Smooth muscle cell (in vitro differentiated cells): ENCODE results near the gene CAMTA1. TPM values are rescaled to one million over a fixed set of nuclear protein-coding genes. Genes with fewer than 3 reads are reported as not detected.

ENCODE experiments used
- DNase-seq: peaks from one replicate; lab custom pipeline; 2025; ENCODE audit not compliant: unreplicated experiment; lab: John Stamatoyannopoulos, UW
- H2AFZ ChIP-seq: fragments of 200-600 bp; sonication (generic); 2 replicates; pipeline ENCODE4 v1.6.0; 2016; ENCODE audit warnings: antibody characterized with exemption, low read depth, mild to moderate bottlenecking
- H3F3A ChIP-seq: fragments of 200-600 bp; sonication (generic); 2 replicates; pipeline ENCODE4 v1.6.0; 2017; ENCODE audit warnings: antibody characterized with exemption, low read depth
- H3K27ac ChIP-seq: fragments of 200-600 bp; sonication (generic); 2 replicates; pipeline ENCODE4 v1.5.1; 2016; ENCODE audit warnings: low read depth, mild to moderate bottlenecking
- H3K27me3 ChIP-seq: fragments of 200-600 bp; sonication (generic); 2 replicates; pipeline ENCODE4 v1.6.1; 2016; ENCODE audit warnings: low read depth, mild to moderate bottlenecking
- H3K36me3 ChIP-seq: fragments of 200-600 bp; sonication (generic); 2 replicates; pipeline ENCODE4 v1.5.1; 2016; ENCODE audit warnings: low read depth
- H3K4me1 ChIP-seq: fragments of 200-600 bp; sonication (generic); 2 replicates; pipeline ENCODE4 v1.5.1; 2016; ENCODE audit warnings: low read depth
- H3K4me2 ChIP-seq: fragments of 200-600 bp; sonication (generic); 2 replicates; pipeline ENCODE4 v1.6.0; 2016; ENCODE audit warnings: mild to moderate bottlenecking
- H3K4me3 ChIP-seq: fragments of 200-600 bp; sonication (generic); 2 replicates; pipeline ENCODE4 v1.5.1; 2016; ENCODE audit warnings: mild to moderate bottlenecking
- H3K79me2 ChIP-seq: fragments of 200-600 bp; sonication (generic); 2 replicates; pipeline ENCODE4 v1.6.0; 2016; ENCODE audit warnings: low read depth, mild to moderate bottlenecking
- H3K9ac ChIP-seq: fragments of 200-600 bp; sonication (generic); 2 replicates; pipeline ENCODE4 v1.6.0; 2016; ENCODE audit warnings: low read depth
- H3K9me3 ChIP-seq: fragments of 200-600 bp; sonication (generic); replicated peaks from 2 replicates; pipeline ENCODE4 v1.5.1; 2016; ENCODE audit warnings: low read depth
- H4K20me1 ChIP-seq: fragments of 200-600 bp; sonication (generic); 2 replicates; pipeline ENCODE4 v1.6.0; 2016; ENCODE audit warnings: low read depth
- WGBS: methylation state at CpG from one replicate; pipeline ENCODE4 v1.1.7; 2016; ENCODE audit warnings: low lambda C conversion rate; 5-methylcytosine and 5-hydroxymethylcytosine counted together
- polyA plus RNA-seq: library from polyadenylated mRNA; unstranded; fragments of >200 nt; fragmentation: Nextera tagmentation; extraction: Ambion mirVana; gene quantifications from 2 replicates; pipeline ENCODE4 v1.2.1, GENCODE V29; 2016
- total RNA-seq: library from RNA; depleted of rRNA; stranded (reverse); fragments of >200 nt; gene quantifications from 2 replicates; pipeline ENCODE4 v1.2.3, GENCODE V29; 2014
- TF ChIP-seq, protein P1 (sequence below): fragments of 200-600 bp; sonication (generic); IDR thresholded peaks from 2 replicates; pipeline ENCODE4 v1.5.1; 2017; ENCODE audit warnings: borderline replicate concordance, mild to moderate bottlenecking, antibody characterized with exemption; ENCODE audit not compliant: insufficient read depth, poor library complexity, severe bottlenecking

CAMTA1 gene
- total and polyA plus RNA-seq, 2 experiments from 2014 or later = 139 to 145 TPM

DNA sequence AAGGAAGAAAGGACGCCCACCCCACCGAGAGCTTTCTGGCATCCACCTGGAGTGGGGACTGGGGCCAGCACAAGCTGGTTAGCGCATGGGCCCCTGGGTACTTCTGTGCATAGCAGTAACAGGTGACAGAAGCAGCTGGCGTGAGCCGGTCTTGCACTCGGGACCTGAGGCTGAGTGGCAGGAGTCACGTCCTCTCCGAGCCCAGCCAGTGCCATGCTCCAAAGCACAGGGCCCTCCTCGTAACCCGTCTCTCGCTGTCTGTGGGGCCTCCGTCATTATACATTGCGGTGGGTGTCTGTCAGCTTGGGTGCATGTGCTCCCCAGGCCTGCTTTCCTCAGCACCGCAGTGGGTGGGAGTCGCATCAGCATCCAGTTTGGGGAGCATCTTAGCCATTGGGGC, 898.3 kb downstream of the CAMTA1 start:
- Histone ChIP-seq H3K4me1 (peaks cover 5% of the 10 kb centered on the region), H4K20me1 (no peaks in the 10 kb centered on the region), H3K4me2 (no peak overlapping the region), H2AFZ (no peak overlapping the region), H3K9me3 (no peaks in the 10 kb centered on the region), H3K27me3 (no peaks in the 10 kb centered on the region), H3K79me2 (no peaks in the 10 kb centered on the region), H3K36me3 (no peaks in the 10 kb centered on the region), H3K4me3 (no peak overlapping the region), H3K9ac (no peak overlapping the region), H3K27ac (no peak overlapping the region), H3F3A (no peaks in the 10 kb centered on the region)
- no peak for DNase-seq
- TF ChIP-seq, protein P1, sequence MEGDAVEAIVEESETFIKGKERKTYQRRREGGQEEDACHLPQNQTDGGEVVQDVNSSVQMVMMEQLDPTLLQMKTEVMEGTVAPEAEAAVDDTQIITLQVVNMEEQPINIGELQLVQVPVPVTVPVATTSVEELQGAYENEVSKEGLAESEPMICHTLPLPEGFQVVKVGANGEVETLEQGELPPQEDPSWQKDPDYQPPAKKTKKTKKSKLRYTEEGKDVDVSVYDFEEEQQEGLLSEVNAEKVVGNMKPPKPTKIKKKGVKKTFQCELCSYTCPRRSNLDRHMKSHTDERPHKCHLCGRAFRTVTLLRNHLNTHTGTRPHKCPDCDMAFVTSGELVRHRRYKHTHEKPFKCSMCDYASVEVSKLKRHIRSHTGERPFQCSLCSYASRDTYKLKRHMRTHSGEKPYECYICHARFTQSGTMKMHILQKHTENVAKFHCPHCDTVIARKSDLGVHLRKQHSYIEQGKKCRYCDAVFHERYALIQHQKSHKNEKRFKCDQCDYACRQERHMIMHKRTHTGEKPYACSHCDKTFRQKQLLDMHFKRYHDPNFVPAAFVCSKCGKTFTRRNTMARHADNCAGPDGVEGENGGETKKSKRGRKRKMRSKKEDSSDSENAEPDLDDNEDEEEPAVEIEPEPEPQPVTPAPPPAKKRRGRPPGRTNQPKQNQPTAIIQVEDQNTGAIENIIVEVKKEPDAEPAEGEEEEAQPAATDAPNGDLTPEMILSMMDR = no peak
- 94% methylated on average over 15 of the region's 15 CpGs for WGBS

DNA sequence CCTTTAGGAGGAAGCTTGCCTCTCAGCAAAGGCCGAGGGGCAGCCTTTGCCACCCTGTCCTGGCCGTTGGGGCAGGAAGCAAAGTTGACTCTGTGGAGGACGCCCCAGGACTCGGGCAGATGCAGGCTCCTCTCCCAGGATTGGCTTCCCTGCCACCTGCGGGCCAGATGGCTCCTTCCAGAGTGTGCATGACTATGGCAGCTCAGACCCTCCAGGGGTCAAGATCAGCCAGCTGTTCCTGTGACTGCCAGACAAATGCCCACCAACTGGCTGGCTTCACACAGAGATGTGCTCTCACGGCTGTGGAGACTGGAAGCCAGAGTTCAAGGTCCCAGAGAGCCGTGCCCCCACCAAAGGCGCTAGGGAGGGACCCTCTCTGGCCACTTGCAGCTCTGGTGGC, 898.9 kb downstream of the CAMTA1 start:
- no peak for DNase-seq
- WGBS = 90% methylated on average over 8 of the region's 8 CpGs
- Histone ChIP-seq H3K9ac (no peak overlapping the region), H4K20me1 (no peaks in the 10 kb centered on the region), H3K79me2 (no peaks in the 10 kb centered on the region), H3K4me1 (peaks cover 5% of the 10 kb centered on the region), H3F3A (no peaks in the 10 kb centered on the region), H3K4me3 (no peak overlapping the region), H3K9me3 (no peaks in the 10 kb centered on the region), H3K36me3 (no peaks in the 10 kb centered on the region), H3K27ac (no peak overlapping the region), H3K4me2 (no peak overlapping the region), H3K27me3 (no peaks in the 10 kb centered on the region), H2AFZ (no peak overlapping the region)
- TF ChIP-seq, protein P1 = no peak

GRCh38 chr1:7684861-7685635, 899.8 kb downstream of the CAMTA1 start:
- no peaks in the 10 kb centered on the region for H3K79me2 ChIP-seq
- no peaks in the 10 kb centered on the region for H3K36me3 ChIP-seq
- no peak overlapping the region for H2AFZ ChIP-seq
- H3K4me2 ChIP-seq = no peak overlapping the region
- H4K20me1 ChIP-seq = no peaks in the 10 kb centered on the region
- no peaks in the 10 kb centered on the region for H3K27me3 ChIP-seq
- no peak overlapping the region for H3K9ac ChIP-seq
- no peak overlapping the region for H3K4me3 ChIP-seq
- H3K9me3 ChIP-seq = no peaks in the 10 kb centered on the region
- 92% methylated on average over 28 of the region's 29 CpGs for WGBS
- no peak overlapping the region for H3K27ac ChIP-seq
- DNase-seq = no peak
- TF ChIP-seq, protein P1 = no peak
- no peaks in the 10 kb centered on the region for H3K4me1 ChIP-seq
- H3F3A ChIP-seq = no peaks in the 10 kb centered on the region
